ENCODE data around the gene JAM3.
"Not testable (repeated sequence)": the region's sequence is repeated elsewhere in the genome, so short reads cannot be mapped to it uniquely, and the experiment has no call there.

JAM3 gene

GRCh38 chr11:134066943-134067885 is 1.7 kb upstream of the JAM3 start:
- Histone ChIP-seq H3K4me2 (ENCODE audit: low read length) (no peak overlapping the region), H3K4me1 (ENCODE audit: control insufficient read depth, insufficient read depth, low read length) (peaks cover 18% of the 10 kb centered on the region), H3K27me3 (ENCODE audit: control insufficient read depth, insufficient read depth, low read length) (peaks cover 30% of the 10 kb centered on the region), H3K9me3 (replicated peaks; ENCODE audit: low read length) (no peaks in the 10 kb centered on the region), H3K36me3 (ENCODE audit: insufficient read depth, low read length) (no peaks in the 10 kb centered on the region), H3K9ac (ENCODE audit: low read depth, low read length) (no peak overlapping the region), H3K4me3 (ENCODE audit: low read length) (no peak overlapping the region)

DNA sequence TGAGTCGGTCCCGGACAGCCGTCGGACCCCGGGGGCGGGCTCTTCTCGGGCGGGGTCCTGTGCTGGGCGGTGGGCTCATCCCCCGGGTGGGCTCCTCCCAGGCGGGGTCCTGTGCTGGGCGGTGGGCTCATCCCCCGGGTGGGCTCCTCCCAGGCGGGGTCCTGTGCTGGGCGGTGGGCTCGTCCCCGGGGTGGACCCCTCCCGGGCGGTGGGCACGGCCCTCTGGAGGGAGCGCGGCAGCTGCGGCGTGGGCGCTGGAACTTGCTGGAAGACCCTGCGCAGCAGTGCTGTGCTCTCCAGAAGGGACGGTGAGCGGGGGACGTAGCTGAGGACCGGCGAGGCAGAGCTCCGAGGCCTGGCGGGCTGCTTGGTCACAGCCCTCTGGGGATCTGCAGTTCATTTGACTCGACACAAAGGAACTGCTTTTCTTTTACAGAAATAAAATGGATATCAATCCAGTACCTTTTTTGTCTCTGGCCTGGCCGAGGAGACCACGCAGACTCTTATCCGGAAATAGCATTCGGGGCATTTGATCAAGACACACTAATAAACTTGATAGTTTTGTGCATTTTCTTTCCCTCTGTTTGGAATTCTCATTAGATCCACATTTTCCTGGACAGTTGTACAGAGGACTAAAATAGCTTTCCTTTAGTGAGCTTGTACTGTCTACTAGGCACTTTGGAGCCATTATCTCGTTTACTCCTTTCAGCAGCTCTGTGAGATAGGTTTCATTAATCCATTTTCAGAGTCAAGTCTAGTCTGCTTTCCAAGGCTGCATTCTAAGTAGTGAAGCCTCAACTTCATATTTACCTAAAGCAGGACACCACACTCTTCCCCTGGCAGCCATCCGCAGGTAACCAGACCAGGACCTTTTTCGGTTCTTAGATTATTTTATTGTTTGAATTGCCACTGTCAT is 812 bp downstream of the JAM3 start:
- peaks cover 33% of the 10 kb centered on the region for H3K4me1 ChIP-seq (ENCODE audit: control insufficient read depth, insufficient read depth, low read length)
- no peaks in the 10 kb centered on the region for H3K36me3 ChIP-seq (ENCODE audit: insufficient read depth, low read length)
- H3K4me3 ChIP-seq (ENCODE audit: low read length): peak overlapping the region; percentile 99
- peak overlapping the region; percentile 90 for H3K9ac ChIP-seq (ENCODE audit: low read depth, low read length)
- H3K9me3 ChIP-seq (replicated peaks; ENCODE audit: low read length): no peaks in the 10 kb centered on the region
- peaks cover 20% of the 10 kb centered on the region for H3K27me3 ChIP-seq (ENCODE audit: control insufficient read depth, insufficient read depth, low read length)
- peak overlapping the region; percentile 82 for H3K4me2 ChIP-seq (ENCODE audit: low read length)

DNA sequence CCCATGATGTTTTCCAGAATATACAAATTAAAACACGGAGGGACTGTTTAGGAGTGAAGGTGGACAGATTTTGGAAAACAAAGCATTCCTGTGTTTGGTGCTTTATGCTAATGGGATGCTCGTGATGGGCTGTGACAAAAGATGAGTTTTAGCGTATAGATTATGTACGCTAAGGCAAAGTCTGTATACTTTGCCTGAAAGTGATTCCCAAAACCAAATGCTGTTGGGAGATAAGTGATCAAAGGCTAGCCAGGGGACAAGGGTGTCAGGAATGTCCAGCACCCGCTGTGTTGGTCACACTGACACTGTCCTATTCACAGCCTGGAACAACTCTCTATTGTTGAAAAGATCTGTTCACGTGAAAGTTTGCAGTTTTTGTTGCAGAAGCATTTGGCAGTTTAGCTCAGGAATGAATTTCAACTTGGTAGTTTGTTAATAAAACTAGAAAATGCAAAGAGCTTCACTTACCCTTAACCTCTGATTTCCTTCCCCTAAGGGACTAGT is 1.5 kb downstream of the JAM3 start:
- H3K4me1 ChIP-seq (ENCODE audit: control insufficient read depth, insufficient read depth, low read length): peaks cover 40% of the 10 kb centered on the region
- H3K9me3 ChIP-seq (replicated peaks; ENCODE audit: low read length): no peaks in the 10 kb centered on the region
- H3K36me3 ChIP-seq (ENCODE audit: insufficient read depth, low read length): no peaks in the 10 kb centered on the region
- H3K4me2 ChIP-seq (ENCODE audit: low read length): peak overlapping the region; percentile 82
- peak overlapping the region; percentile 99 for H3K4me3 ChIP-seq (ENCODE audit: low read length)
- peaks cover 14% of the 10 kb centered on the region for H3K27me3 ChIP-seq (ENCODE audit: control insufficient read depth, insufficient read depth, low read length)
- H3K9ac ChIP-seq (ENCODE audit: low read depth, low read length): peak overlapping the region; percentile 90

DNA sequence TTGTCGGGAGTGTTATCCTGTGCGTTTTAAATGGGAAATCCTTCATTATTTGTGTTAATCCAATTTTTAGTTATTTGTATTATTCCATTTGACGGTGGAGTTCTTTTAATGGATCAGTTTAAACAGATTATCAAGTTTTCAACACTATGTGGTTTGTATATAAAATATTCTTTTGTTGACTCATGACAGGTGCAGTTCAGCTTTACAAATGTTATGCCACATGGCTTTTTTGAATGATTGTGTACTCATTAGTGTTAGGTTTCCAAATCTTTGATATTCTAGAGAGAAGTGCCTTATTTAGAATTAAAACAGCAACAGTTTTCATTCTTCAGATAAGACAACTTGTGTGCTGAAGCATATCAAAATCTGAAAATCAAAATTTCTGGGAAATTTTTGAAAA is 2.4 kb downstream of the JAM3 start:
- H3K9me3 ChIP-seq (replicated peaks; ENCODE audit: low read length): no peaks in the 10 kb centered on the region
- no peak overlapping the region for H3K9ac ChIP-seq (ENCODE audit: low read depth, low read length)
- no peak overlapping the region for H3K4me3 ChIP-seq (ENCODE audit: low read length)
- H3K36me3 ChIP-seq (ENCODE audit: insufficient read depth, low read length): no peaks in the 10 kb centered on the region
- H3K27me3 ChIP-seq (ENCODE audit: control insufficient read depth, insufficient read depth, low read length): peaks cover 8% of the 10 kb centered on the region
- peak overlapping the region; percentile 82 for H3K4me2 ChIP-seq (ENCODE audit: low read length)
- H3K4me1 ChIP-seq (ENCODE audit: control insufficient read depth, insufficient read depth, low read length): peaks cover 40% of the 10 kb centered on the region

- Histone ChIP-seq H3K9ac (ENCODE audit: low read depth, low read length) (no peak overlapping the region), H3K4me3 (ENCODE audit: low read length) (no peak overlapping the region), H3K27me3 (ENCODE audit: control insufficient read depth, insufficient read depth, low read length) (peaks cover 7% of the 10 kb centered on the region), H3K9me3 (replicated peaks; ENCODE audit: low read length) (no peaks in the 10 kb centered on the region), H3K4me1 (ENCODE audit: control insufficient read depth, insufficient read depth, low read length) (peaks cover 40% of the 10 kb centered on the region), H3K36me3 (ENCODE audit: insufficient read depth, low read length) (no peaks in the 10 kb centered on the region), H3K4me2 (ENCODE audit: low read length) (peak overlapping the region; percentile 82)
Measured at GRCh38 chr11:134071766-134072402, 3.0 kb downstream of the JAM3 start.

GRCh38 chr11:134072844-134073243 is 4.0 kb downstream of the JAM3 start:
- no peak overlapping the region for H3K4me3 ChIP-seq (ENCODE audit: low read length)
- no peaks in the 10 kb centered on the region for H3K27me3 ChIP-seq (ENCODE audit: control insufficient read depth, insufficient read depth, low read length)
- H3K9me3 ChIP-seq (replicated peaks; ENCODE audit: low read length): no peaks in the 10 kb centered on the region
- peaks cover 40% of the 10 kb centered on the region for H3K4me1 ChIP-seq (ENCODE audit: control insufficient read depth, insufficient read depth, low read length)
- no peaks in the 10 kb centered on the region for H3K36me3 ChIP-seq (ENCODE audit: insufficient read depth, low read length)
- H3K4me2 ChIP-seq (ENCODE audit: low read length): no peak overlapping the region
- no peak overlapping the region for H3K9ac ChIP-seq (ENCODE audit: low read depth, low read length)

DNA sequence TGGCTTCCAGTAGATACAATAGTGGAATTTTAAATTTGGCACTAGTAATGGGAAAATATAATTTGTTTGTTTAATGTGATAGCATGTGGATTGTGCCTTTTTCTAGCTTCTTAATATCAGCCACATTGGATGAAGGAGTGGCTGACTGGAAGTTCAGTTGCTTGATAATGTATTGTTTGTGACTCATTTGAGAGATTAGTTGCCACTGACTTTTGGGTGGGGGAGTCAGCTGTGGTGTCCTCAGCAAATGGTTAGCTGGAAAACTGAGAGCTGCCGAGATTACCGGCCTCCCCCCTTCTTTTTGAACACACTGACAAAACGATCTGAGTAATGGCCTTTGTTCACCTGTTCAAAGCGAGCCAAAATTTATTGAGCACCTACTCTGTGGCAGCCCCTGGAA is 5.5 kb downstream of the JAM3 start:
- Histone ChIP-seq H3K36me3 (ENCODE audit: insufficient read depth, low read length) (no peaks in the 10 kb centered on the region), H3K9ac (ENCODE audit: low read depth, low read length) (peak overlapping the region; percentile 63), H3K27me3 (ENCODE audit: control insufficient read depth, insufficient read depth, low read length) (no peaks in the 10 kb centered on the region), H3K4me2 (ENCODE audit: low read length) (peak overlapping the region; percentile 78), H3K4me1 (ENCODE audit: control insufficient read depth, insufficient read depth, low read length) (peaks cover 40% of the 10 kb centered on the region), H3K4me3 (ENCODE audit: low read length) (peak overlapping the region; percentile 63), H3K9me3 (replicated peaks; ENCODE audit: low read length) (no peaks in the 10 kb centered on the region)

DNA sequence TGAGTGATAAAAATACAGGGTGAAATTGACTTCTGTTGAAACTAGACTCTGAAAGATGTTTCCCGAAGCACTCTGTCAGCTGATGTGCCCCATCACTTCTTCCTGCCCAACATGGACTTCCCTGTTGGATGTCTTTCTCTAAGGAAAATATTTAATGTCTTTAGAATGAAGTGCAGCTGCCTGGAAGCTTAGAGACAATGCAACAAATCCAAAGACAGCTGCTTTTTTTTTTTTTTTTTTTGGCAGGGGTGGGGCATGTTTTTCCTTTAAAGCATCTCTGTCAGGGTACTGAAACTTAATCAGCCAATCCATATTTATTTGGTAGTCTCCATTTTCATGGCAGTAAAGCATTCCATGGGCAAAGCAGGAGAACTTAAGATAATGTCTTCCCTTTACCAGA is 5.9 kb downstream of the JAM3 start:
- peaks cover 40% of the 10 kb centered on the region for H3K4me1 ChIP-seq (ENCODE audit: control insufficient read depth, insufficient read depth, low read length)
- H3K9ac ChIP-seq (ENCODE audit: low read depth, low read length): peak overlapping the region; percentile 63
- H3K27me3 ChIP-seq (ENCODE audit: control insufficient read depth, insufficient read depth, low read length): no peaks in the 10 kb centered on the region
- H3K4me3 ChIP-seq (ENCODE audit: low read length): peak overlapping the region; percentile 63
- no peaks in the 10 kb centered on the region for H3K36me3 ChIP-seq (ENCODE audit: insufficient read depth, low read length)
- H3K9me3 ChIP-seq (replicated peaks; ENCODE audit: low read length): no peaks in the 10 kb centered on the region
- H3K4me2 ChIP-seq (ENCODE audit: low read length): peak overlapping the region; percentile 78

- no peaks in the 10 kb centered on the region for H3K9me3 ChIP-seq (replicated peaks; ENCODE audit: low read length)
- no peak overlapping the region for H3K9ac ChIP-seq (ENCODE audit: low read depth, low read length)
- no peaks in the 10 kb centered on the region for H3K27me3 ChIP-seq (ENCODE audit: control insufficient read depth, insufficient read depth, low read length)
- H3K4me2 ChIP-seq (ENCODE audit: low read length): no peak overlapping the region
- no peaks in the 10 kb centered on the region for H3K36me3 ChIP-seq (ENCODE audit: insufficient read depth, low read length)
- H3K4me1 ChIP-seq (ENCODE audit: control insufficient read depth, insufficient read depth, low read length): peaks cover 11% of the 10 kb centered on the region
- no peak overlapping the region for H3K4me3 ChIP-seq (ENCODE audit: low read length)
Measured at GRCh38 chr11:134079317-134079716, 10.4 kb downstream of the JAM3 start.

DNA sequence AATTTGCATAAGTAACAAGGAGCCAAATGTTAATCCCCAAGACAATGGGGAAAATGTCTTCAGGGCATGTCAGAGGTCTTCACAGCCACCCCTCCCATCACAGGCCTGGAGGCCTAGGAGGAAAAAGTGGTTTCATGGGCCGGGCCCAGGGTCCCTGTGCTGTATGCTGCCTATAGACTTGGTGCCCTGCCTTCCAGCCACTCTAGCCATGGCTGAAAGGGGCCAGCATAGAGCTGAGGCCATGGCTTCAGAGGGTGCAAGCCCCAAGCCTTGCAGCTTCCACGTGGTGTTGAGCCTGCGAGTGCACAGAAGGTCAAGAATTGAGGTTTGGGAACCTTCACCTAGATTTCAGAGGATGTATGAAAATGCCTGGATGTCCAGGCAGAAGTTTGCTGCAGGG is 12.4 kb downstream of the JAM3 start:
- not testable (repeated sequence) for H3K4me1 ChIP-seq (ENCODE audit: control insufficient read depth, insufficient read depth, low read length); H3K36me3 ChIP-seq (ENCODE audit: insufficient read depth, low read length); H3K4me3 ChIP-seq (ENCODE audit: low read length); H3K9ac ChIP-seq (ENCODE audit: low read depth, low read length); H3K4me2 ChIP-seq (ENCODE audit: low read length); H3K27me3 ChIP-seq (ENCODE audit: control insufficient read depth, insufficient read depth, low read length); H3K9me3 ChIP-seq (replicated peaks; ENCODE audit: low read length)

- Histone ChIP-seq H3K9ac (ENCODE audit: low read depth, low read length) (no peak overlapping the region), H3K9me3 (replicated peaks; ENCODE audit: low read length) (no peaks in the 10 kb centered on the region), H3K4me2 (ENCODE audit: low read length) (no peak overlapping the region), H3K4me1 (ENCODE audit: control insufficient read depth, insufficient read depth, low read length) (no peaks in the 10 kb centered on the region), H3K27me3 (ENCODE audit: control insufficient read depth, insufficient read depth, low read length) (no peaks in the 10 kb centered on the region), H3K36me3 (ENCODE audit: insufficient read depth, low read length) (no peaks in the 10 kb centered on the region), H3K4me3 (ENCODE audit: low read length) (no peak overlapping the region)
Measured at GRCh38 chr11:134082990-134083389, 14.1 kb downstream of the JAM3 start.
